ENCODE data around the gene AADACL2. TPM values are rescaled to one million over a fixed set of nuclear protein-coding genes. Genes with fewer than 3 reads are reported as not detected.

AADACL2 gene
- total RNA-seq, 1 experiment from 2014 or later: not detected

DNA sequence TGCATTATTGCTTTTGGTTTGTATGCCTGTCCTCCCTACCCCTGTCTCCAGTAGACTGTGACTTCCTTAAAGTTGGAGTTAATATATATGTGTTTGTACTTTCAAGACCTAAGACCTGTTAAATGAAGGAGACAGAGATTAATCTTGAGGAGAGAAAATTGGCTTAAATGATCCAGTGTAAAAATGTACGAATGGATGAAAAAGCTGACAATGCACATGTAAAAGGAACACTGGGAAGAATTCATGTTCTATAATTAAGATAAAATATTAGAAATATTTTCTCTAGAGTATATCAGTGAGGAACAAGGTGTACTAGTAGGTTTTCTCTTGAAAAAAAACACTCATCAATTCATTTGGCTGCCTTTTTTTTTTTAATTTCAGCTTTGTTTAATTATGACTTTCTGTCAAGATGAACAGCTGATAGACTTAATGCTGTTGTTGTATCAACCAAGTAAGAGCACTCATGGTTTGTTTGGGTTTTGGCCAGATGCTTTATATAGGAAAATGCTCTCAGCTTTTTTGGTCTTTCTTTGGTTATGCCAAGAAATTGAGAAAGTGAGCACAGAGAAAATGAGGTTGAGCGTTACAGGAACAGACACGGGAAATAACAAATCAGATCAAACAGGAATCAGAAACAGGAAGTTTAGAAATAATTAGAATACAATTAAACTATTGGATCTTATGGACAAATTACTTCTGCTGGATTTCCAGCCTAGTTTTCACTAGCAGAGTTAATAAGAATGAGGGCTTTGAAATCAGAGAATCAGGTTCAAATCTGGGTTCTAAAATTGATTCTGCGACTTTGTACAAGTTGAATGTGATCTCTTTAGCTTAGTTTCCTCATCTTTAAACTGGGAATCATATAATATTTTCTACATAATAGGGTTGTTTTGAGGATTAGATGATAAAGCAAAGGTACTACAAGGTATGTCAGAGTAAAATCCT, 41.9 kb downstream of the AADACL2 start:
- intact Hi-C loops (cut with micrococcal nuclease; ENCODE audit: unreplicated experiment): no loop called here
- Histone ChIP-seq H3K9me3 (no peaks in the 10 kb centered on the region), H3K4me3 (ENCODE audit: low read depth, low read length) (no peak overlapping the region), H3K27me3 (replicated peaks; ENCODE audit: control insufficient read depth, insufficient read depth, low read length) (no peaks in the 10 kb centered on the region), H3K36me3 (ENCODE audit: control insufficient read depth, insufficient read depth, low read length) (no peaks in the 10 kb centered on the region), H3K4me1 (peaks cover 16% of the 10 kb centered on the region)
- H3K36me3 Mint-ChIP-seq (ENCODE audit: insufficient read depth, unreplicated experiment): no peaks in the 10 kb centered on the region
- H3K9me3 Mint-ChIP-seq (ENCODE audit: unreplicated experiment): no peaks in the 10 kb centered on the region
- no peak for TF ChIP-seq CTCF (IDR thresholded peaks at IDR 0.05; ENCODE audit: insufficient read depth in 1 of 2, low read depth in 1 of 2, low read length in 1 of 2, severe bottlenecking in 1 of 2, unreplicated experiment in 1 of 2)
- no peak overlapping the region for H3K27ac Mint-ChIP-seq (ENCODE audit: unreplicated experiment)
- H3K4me1 Mint-ChIP-seq (ENCODE audit: low read depth, unreplicated experiment): peaks cover 16% of the 10 kb centered on the region
- no peak for DNase-seq
- ChIA-PET POLR2A (no interaction called here), CTCF (no interaction called here)
- H3K27me3 Mint-ChIP-seq (ENCODE audit: insufficient read depth, unreplicated experiment): no peaks in the 10 kb centered on the region
- no TSS peak for BruUV-seq (replicated peaks)
- no peak overlapping the region for H3K4me3 Mint-ChIP-seq (ENCODE audit: unreplicated experiment)

- Mint-ChIP-seq H3K36me3 (ENCODE audit: insufficient read depth, unreplicated experiment) (no peaks in the 10 kb centered on the region), H3K27me3 (ENCODE audit: insufficient read depth, unreplicated experiment) (no peaks in the 10 kb centered on the region), H3K4me3 (ENCODE audit: unreplicated experiment) (no peak overlapping the region), H3K9me3 (ENCODE audit: unreplicated experiment) (no peaks in the 10 kb centered on the region), H3K27ac (ENCODE audit: unreplicated experiment) (no peak overlapping the region), H3K4me1 (ENCODE audit: low read depth, unreplicated experiment) (peaks cover 16% of the 10 kb centered on the region)
- Histone ChIP-seq H3K36me3 (ENCODE audit: control insufficient read depth, insufficient read depth, low read length) (no peaks in the 10 kb centered on the region), H3K4me3 (ENCODE audit: low read depth, low read length) (no peak overlapping the region), H3K27me3 (replicated peaks; ENCODE audit: control insufficient read depth, insufficient read depth, low read length) (no peaks in the 10 kb centered on the region), H3K4me1 (peaks cover 9% of the 10 kb centered on the region), H3K9me3 (no peaks in the 10 kb centered on the region)
- TF ChIP-seq CTCF (IDR thresholded peaks at IDR 0.05; ENCODE audit: insufficient read depth in 1 of 2, low read depth in 1 of 2, low read length in 1 of 2, severe bottlenecking in 1 of 2, unreplicated experiment in 1 of 2): no peak
- no peak for DNase-seq
- no TSS peak for BruUV-seq (replicated peaks)
- ChIA-PET POLR2A (no interaction called here), CTCF (no interaction called here)
- intact Hi-C loops (cut with micrococcal nuclease; ENCODE audit: unreplicated experiment): no loop called here
Observed at GRCh38 chr3:151776259-151776740, 42.6 kb downstream of the AADACL2 start.

- Histone ChIP-seq H3K4me1 (peaks cover 6% of the 10 kb centered on the region), H3K36me3 (ENCODE audit: control insufficient read depth, insufficient read depth, low read length) (no peaks in the 10 kb centered on the region), H3K4me3 (ENCODE audit: low read depth, low read length) (no peak overlapping the region), H3K27me3 (replicated peaks; ENCODE audit: control insufficient read depth, insufficient read depth, low read length) (no peaks in the 10 kb centered on the region), H3K9me3 (no peaks in the 10 kb centered on the region)
- CTCF ChIA-PET: no interaction called here
- Mint-ChIP-seq H3K9me3 (ENCODE audit: unreplicated experiment) (no peaks in the 10 kb centered on the region), H3K4me1 (ENCODE audit: low read depth, unreplicated experiment) (peaks cover 12% of the 10 kb centered on the region), H3K4me3 (ENCODE audit: unreplicated experiment) (no peak overlapping the region), H3K27ac (ENCODE audit: unreplicated experiment) (no peak overlapping the region), H3K36me3 (ENCODE audit: insufficient read depth, unreplicated experiment) (no peaks in the 10 kb centered on the region), H3K27me3 (ENCODE audit: insufficient read depth, unreplicated experiment) (no peaks in the 10 kb centered on the region)
- POLR2A ChIA-PET: no interaction called here
- intact Hi-C loops (cut with micrococcal nuclease; ENCODE audit: unreplicated experiment): no loop called here
- no TSS peak for BruUV-seq (replicated peaks)
- TF ChIP-seq CTCF (IDR thresholded peaks at IDR 0.05; ENCODE audit: insufficient read depth in 1 of 2, low read depth in 1 of 2, low read length in 1 of 2, severe bottlenecking in 1 of 2, unreplicated experiment in 1 of 2): no peak
- no peak for DNase-seq
Observed at GRCh38 chr3:151777880-151778279, 44.2 kb downstream of the AADACL2 start.
